ENCODE measurements around the gene ACOT11. TPM values are rescaled to one million over a fixed set of nuclear protein-coding genes. Genes with fewer than 3 reads are reported as not detected.

The ACOT11 gene
- total RNA-seq, 4 donors from 2014 or later: 41.3 to 200 (median 119) TPM

DNA sequence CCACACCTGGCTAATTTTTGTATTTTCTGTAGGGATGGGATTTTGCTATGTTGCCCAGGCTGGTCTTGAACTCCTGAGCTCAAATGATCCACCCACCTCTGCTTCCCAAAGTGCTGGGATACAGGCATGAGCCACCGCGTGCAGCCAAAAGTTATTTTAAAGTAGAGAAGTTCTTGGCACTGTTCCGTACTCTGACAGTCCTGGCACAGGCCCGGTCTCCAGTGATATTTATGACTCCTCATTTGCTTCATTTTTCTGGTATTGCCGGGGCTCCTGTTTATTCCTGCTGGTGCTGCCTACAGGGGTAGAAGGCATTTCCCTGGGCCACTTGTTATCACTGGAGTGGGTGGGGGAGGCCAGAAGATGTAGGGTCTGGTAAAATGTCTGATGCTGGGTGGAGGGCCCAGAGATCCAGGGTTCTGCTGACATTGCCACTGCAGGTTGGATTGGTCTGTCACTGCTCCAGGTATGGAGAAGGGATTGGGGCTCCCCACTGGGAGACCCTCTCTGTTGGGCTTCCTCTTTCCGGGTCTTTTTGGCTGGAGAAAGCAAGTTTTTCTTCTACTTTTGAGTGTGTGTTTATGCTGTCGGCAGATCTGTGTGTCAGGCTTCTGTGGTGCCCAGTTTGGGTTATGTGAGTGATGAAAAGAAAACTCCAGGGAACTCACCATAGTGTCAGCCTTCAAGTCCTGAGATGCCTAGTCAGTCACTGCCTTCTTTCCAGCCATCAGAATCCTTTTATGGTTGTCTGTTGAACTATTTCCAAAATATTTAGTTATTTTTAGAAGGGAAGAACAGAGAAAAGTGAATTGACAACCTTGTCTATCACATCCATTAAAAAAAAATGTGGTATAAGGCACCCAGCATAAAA is 98.0 kb downstream of the ACOT11 start:
- Histone ChIP-seq H3K27me3 (no peaks in the 10 kb centered on the region), H3K4me3 (no peak overlapping the region), H3K36me3 (no peaks in the 10 kb centered on the region), H3K27ac (no peak overlapping the region), H3K4me1 (peaks cover 0 to 31% (median 0%) of the 10 kb centered on the region in 4 donors), H3K9me3 (peaks cover 0 to 10% (median 0%) of the 10 kb centered on the region in 4 donors)
- TF ChIP-seq, protein P1, sequence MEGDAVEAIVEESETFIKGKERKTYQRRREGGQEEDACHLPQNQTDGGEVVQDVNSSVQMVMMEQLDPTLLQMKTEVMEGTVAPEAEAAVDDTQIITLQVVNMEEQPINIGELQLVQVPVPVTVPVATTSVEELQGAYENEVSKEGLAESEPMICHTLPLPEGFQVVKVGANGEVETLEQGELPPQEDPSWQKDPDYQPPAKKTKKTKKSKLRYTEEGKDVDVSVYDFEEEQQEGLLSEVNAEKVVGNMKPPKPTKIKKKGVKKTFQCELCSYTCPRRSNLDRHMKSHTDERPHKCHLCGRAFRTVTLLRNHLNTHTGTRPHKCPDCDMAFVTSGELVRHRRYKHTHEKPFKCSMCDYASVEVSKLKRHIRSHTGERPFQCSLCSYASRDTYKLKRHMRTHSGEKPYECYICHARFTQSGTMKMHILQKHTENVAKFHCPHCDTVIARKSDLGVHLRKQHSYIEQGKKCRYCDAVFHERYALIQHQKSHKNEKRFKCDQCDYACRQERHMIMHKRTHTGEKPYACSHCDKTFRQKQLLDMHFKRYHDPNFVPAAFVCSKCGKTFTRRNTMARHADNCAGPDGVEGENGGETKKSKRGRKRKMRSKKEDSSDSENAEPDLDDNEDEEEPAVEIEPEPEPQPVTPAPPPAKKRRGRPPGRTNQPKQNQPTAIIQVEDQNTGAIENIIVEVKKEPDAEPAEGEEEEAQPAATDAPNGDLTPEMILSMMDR (IDR thresholded peaks at IDR 0.05): no peak
- no peak for TF ChIP-seq POLR2A (IDR thresholded peaks at IDR 0.05)
- DNase-seq: no peak

DNA sequence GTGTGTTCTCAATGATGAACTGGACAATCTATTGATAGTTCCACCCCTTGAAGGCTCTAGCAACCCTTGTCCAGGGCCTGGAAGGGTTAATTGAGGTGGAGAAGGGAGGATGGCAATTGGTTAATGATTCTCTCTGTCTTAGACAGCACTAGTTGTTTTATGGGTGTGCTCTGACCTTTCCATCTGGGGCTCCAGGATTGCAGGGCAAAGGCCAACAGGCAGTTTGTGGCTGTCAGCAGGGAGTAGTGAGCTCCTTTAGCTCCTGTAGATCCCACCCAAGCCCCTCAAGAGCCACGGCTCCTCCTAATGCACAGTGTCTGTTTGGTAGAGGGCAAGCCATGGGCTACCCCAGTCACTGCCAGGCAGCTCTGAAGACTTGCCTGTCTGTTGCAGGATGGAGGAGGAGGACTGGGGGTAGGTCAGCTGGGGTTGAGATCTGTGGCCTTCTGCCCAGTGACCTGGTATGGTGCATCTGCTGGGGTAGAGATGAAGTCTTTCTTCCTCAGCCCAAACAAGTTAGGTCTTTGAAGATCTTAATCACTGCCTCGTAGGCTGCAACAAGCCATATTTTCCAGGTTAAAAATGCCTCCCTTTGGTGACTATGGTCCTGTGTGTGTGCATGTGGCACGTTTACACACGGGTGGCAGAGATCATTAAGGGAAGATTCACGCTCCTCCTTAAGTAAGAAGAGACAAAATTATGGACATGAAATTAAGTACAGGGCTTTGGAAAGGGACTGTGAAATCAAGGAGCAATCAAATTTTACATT is 101.3 kb downstream of the ACOT11 start:
- Histone ChIP-seq H3K9me3 (no peaks in the 10 kb centered on the region), H3K36me3 (no peaks in the 10 kb centered on the region), H3K27me3 (no peaks in the 10 kb centered on the region), H3K4me1 (peaks cover 0 to 43% (median 0%) of the 10 kb centered on the region in 4 donors), H3K4me3 (no peak overlapping the region), H3K27ac (peak overlapping the region in 3 of 4 donors; percentile 59 to 90 (median 88))
- TF ChIP-seq, protein P1 (IDR thresholded peaks at IDR 0.05): no peak
- peak in 1 of 2 donors; percentile 44 for TF ChIP-seq POLR2A (IDR thresholded peaks at IDR 0.05)
- peak in 2 of 3 donors; percentile 85 to 87 for DNase-seq

DNA sequence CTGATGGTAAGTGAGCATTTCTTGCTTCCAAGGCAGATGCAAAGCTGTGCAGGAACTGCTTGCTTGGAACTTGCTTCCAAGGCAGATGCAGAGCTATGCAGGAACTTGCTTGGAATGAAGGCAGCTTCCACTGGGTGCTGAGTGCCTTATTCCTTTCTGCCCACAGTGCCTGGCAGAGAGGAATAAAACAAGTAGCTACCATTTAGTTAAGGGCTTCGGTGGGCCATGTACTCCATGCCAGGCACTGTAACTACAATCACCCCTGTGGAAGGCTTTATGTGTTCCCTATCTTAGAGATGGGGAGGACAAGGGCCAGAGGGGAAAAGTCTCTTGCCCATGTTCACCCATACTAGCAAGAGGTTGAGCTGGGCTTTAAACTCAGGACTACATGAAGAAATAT is 101.9 kb downstream of the ACOT11 start:
- TF ChIP-seq POLR2A (IDR thresholded peaks at IDR 0.05): no peak
- TF ChIP-seq, protein P1 (IDR thresholded peaks at IDR 0.05): no peak
- Histone ChIP-seq H3K4me1 (peaks cover 0 to 43% (median 0%) of the 10 kb centered on the region in 4 donors), H3K4me3 (no peak overlapping the region), H3K27me3 (no peaks in the 10 kb centered on the region), H3K36me3 (no peaks in the 10 kb centered on the region), H3K9me3 (no peaks in the 10 kb centered on the region), H3K27ac (peak overlapping the region in 3 of 4 donors; percentile 59 to 90 (median 88))
- no peak for DNase-seq

DNA sequence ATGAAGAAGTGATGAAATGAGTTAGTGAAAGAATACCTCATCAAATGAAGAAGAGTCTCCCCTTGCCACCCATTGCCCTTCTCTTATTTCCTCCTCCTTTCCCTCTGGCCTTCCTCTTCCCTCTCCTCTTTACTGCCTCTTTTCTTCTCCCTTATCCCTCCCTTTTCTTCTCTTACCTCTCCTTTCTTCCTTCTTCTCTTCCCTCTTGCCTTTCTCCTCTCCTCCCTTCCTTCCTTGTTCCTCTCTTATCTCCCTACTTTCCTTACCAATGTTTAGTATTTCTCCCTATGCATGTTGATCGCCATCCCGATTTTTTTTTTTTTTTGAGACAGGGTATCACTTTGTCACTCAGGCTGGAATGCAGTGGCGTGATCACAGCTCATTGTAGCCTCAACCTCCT is 102.4 kb downstream of the ACOT11 start:
- peaks cover 0 to 43% (median 0%) of the 10 kb centered on the region in 4 donors for H3K4me1 ChIP-seq
- no peaks in the 10 kb centered on the region for H3K36me3 ChIP-seq
- H3K4me3 ChIP-seq: no peak overlapping the region
- DNase-seq: no peak
- H3K27ac ChIP-seq: peak overlapping the region in 3 of 4 donors; percentile 59 to 90 (median 88)
- H3K27me3 ChIP-seq: no peaks in the 10 kb centered on the region
- no peaks in the 10 kb centered on the region for H3K9me3 ChIP-seq
- TF ChIP-seq, protein P1 (IDR thresholded peaks at IDR 0.05): no peak
- TF ChIP-seq POLR2A (IDR thresholded peaks at IDR 0.05): no peak

DNA sequence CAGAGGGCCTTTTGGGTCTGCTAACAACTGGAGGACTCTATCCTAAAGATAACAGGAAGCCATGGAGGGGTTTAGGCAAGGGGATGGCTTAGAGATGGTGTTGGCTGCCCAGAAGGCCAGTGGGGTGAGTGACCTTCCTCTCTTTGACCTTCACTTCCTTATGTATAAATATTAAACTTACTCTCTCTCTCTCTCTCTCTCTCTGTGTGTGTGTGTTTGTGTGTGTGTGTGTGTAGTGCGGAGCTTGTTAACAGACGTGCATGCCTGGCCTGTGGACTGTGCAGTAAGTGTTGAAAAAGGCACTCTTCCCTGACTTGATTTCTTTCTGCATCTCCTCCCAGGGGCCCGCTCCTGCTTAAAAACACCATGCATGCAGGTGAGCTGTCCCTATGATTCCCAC is 103.6 kb downstream of the ACOT11 start:
- H3K27ac ChIP-seq: peak overlapping the region in 2 of 4 donors; percentile 23 to 48
- no peak for DNase-seq

More for the DNA sequence above, 103.6 kb downstream of the ACOT11 start:
- TF ChIP-seq, protein P1 (IDR thresholded peaks at IDR 0.05): no peak
- no peak for TF ChIP-seq POLR2A (IDR thresholded peaks at IDR 0.05)
- Histone ChIP-seq H3K4me1 (peaks cover 0 to 34% (median 0%) of the 10 kb centered on the region in 4 donors), H3K4me3 (no peak overlapping the region), H3K36me3 (no peaks in the 10 kb centered on the region), H3K9me3 (no peaks in the 10 kb centered on the region), H3K27me3 (no peaks in the 10 kb centered on the region)
